K562 (cell line): ENCODE data around the gene TMPRSS9. TPM values are rescaled to one million over a fixed set of nuclear protein-coding genes. Genes with fewer than 3 reads are reported as not detected.
A peak's percentile ranks its signal among the peaks of the same experiment; 100 is the strongest.

ENCODE experiments used
- ATAC-seq: fragments of 200-7000 bp; cut with Tn5 transposase; 3 replicates; pipeline ENCODE4 v1.9.1; 2020; ENCODE audit warnings: moderate library complexity
- BruUV-seq: library from RNA; stranded (reverse); fragments of 400-500 nt; replicated peaks from 2 replicates; lab custom pipeline; 2021; lab: Mats Ljungman, UMichigan
- CTCF ChIA-PET: fragments of 300-600 bp; formaldehyde crosslinking; extraction: SDS; loops from one replicate; lab custom pipeline; 2021; ENCODE audit warnings: low intra/inter-chr PET ratio; lab: Yijun Ruan, JAX
- POLR2A ChIA-PET: fragments of 300-600, 350-650 bp; sonication (Branson Sonifier 250); formaldehyde crosslinking; extraction: SDS; loops from one replicate; lab custom pipeline; 2021; ENCODE audit warnings: antibody characterized with exemption, inconsistent platforms; lab: Yijun Ruan, JAX
- DNase-seq, 4 experiments: peaks; one replicate each; pipeline versions ENCODE4 v3.0.0 to v3.0.0-alpha.2; 2011 to 2018; ENCODE audit warnings: low spot score in 3 of 4, mixed read lengths in 3 of 4; ENCODE audit errors: extremely low read depth in 1 of 4
- FAIRE-seq: peaks from 2 replicates; lab custom pipeline; 2011; peaks lifted over from hg19 to GRCh38; lab: Jason Lieb, UNC
- H2AFZ ChIP-seq: 2 replicates; pipeline ENCODE4 v1.6.0; 2011; ENCODE audit warnings: low read depth, low read length, control low read depth, inconsistent platforms
- H3K27ac ChIP-seq: fragments of 200-600 bp; 3 replicates; pipeline ENCODE4 v1.8.0; 2011; ENCODE audit warnings: low read depth, mild to moderate bottlenecking, control low read depth, inconsistent platforms, low read length, moderate library complexity, mixed read lengths; ENCODE audit errors: extremely low read depth
- H3K27me3 ChIP-seq, 2 experiments: fragments of 300-600 bp in 1 of 2; 2 replicates in 1 of 2; 3 replicates in 1 of 2; pipeline versions ENCODE4 v1.6.0 to v1.8.0; 2011; ENCODE audit warnings: inconsistent platforms in 2 of 2, low read length in 2 of 2, mild to moderate bottlenecking in 1 of 2, mixed read lengths in 1 of 2, moderate library complexity in 1 of 2; ENCODE audit not compliant: control insufficient read depth in 2 of 2, insufficient read depth in 2 of 2
- H3K36me3 ChIP-seq: fragments of 300-600 bp; 3 replicates; pipeline ENCODE4 v1.8.0; 2011; ENCODE audit warnings: mild to moderate bottlenecking, low read length, inconsistent platforms; ENCODE audit not compliant: control insufficient read depth, insufficient read depth
- H3K4me1 ChIP-seq, 2 experiments: fragments of 200-600 bp in 1 of 2; replicated peaks in 1 of 2; 2 replicates in 1 of 2; 3 replicates in 1 of 2; pipeline versions ENCODE4 v1.5.1 to v1.8.0; 2011; ENCODE audit warnings: inconsistent platforms in 2 of 2, low read length in 2 of 2, mild to moderate bottlenecking in 1 of 2, mixed read lengths in 1 of 2, moderate library complexity in 1 of 2; ENCODE audit not compliant: control insufficient read depth in 2 of 2, insufficient read depth in 2 of 2
- H3K4me2 ChIP-seq: 2 replicates; pipeline ENCODE4 v1.6.1; 2011; ENCODE audit warnings: low read length, control low read depth, inconsistent platforms, mixed read lengths; ENCODE audit not compliant: insufficient read depth
- H3K4me3 ChIP-seq: fragments of 200-600 bp; sonication (generic), shearing (Covaris generic); 2 replicates; pipeline ENCODE4 v1.5.1; 2016; ENCODE audit warnings: control low read depth, inconsistent platforms
- H3K79me2 ChIP-seq: fragments of 200-600 bp; 3 replicates; pipeline ENCODE4 v1.8.0; 2011; ENCODE audit warnings: low read length, inconsistent platforms; ENCODE audit not compliant: control insufficient read depth, insufficient read depth
- H3K9ac ChIP-seq, 2 experiments: 2 replicates each; pipeline versions ENCODE4 v1.6.0 to v1.6.1; 2011; ENCODE audit warnings: low read depth in 2 of 2, low read length in 2 of 2, control low read depth in 1 of 2, inconsistent platforms in 1 of 2, mild to moderate bottlenecking in 1 of 2, mixed read lengths in 1 of 2; ENCODE audit not compliant: insufficient read depth in 1 of 2
- H3K9me1 ChIP-seq: one replicate; pipeline ENCODE4 v1.6.0; 2011; ENCODE audit warnings: inconsistent platforms, mild to moderate bottlenecking, low read length, moderate library complexity; ENCODE audit not compliant: control insufficient read depth, insufficient read depth
- H3K9me3 ChIP-seq: replicated peaks from 2 replicates; pipeline ENCODE4 v1.5.1; 2011; ENCODE audit warnings: low read depth, low read length, inconsistent platforms; ENCODE audit not compliant: control insufficient read depth, insufficient read depth
- H4K20me1 ChIP-seq: replicated peaks from 2 replicates; pipeline ENCODE4 v1.6.1; 2011; ENCODE audit warnings: low read length, inconsistent platforms, mixed read lengths; ENCODE audit not compliant: control insufficient read depth, insufficient read depth
- ARID1B ChIP-seq: fragments of 450-650 bp; IDR thresholded peaks from 2 replicates; pipeline ENCODE4 v1.6.1; 2016; ENCODE audit warnings: antibody characterized with exemption, mild to moderate bottlenecking, inconsistent platforms
- ATF1 ChIP-seq, 2 experiments: fragments of 450-650 bp in 1 of 2; IDR thresholded peaks; 2 replicates each; pipeline ENCODE4 v1.6.1; 2016; ENCODE audit warnings: missing compliant biosample characterization in 1 of 2, missing genetic modification characterization in 1 of 2
- BRF1 ChIP-seq: IDR thresholded peaks from 3 replicates; pipeline ENCODE4 v1.6.1; 2011; ENCODE audit warnings: borderline replicate concordance, mild to moderate bottlenecking; ENCODE audit not compliant: insufficient read length; ENCODE audit errors: extremely low read depth
- CC2D1A ChIP-seq: fragments of 450-650 bp; IDR thresholded peaks from 2 replicates; pipeline ENCODE4 v1.6.1; 2017; ENCODE audit warnings: mild to moderate bottlenecking
- KLF1 ChIP-seq: fragments of 450-650 bp; IDR thresholded peaks from 2 replicates; pipeline ENCODE4 v1.6.1; 2016; ENCODE audit warnings: missing genetic modification characterization, missing compliant biosample characterization
- MAFK ChIP-seq: IDR thresholded peaks from 2 replicates; pipeline ENCODE4 v1.6.1; 2011; ENCODE audit warnings: low read length, improper control_type of control experiment
- RBFOX2 ChIP-seq: fragments of 200-400 bp; formaldehyde crosslinking; IDR thresholded peaks from 2 replicates; pipeline ENCODE4 v1.6.1; 2017; ENCODE audit warnings: low read depth, mild to moderate bottlenecking, low read length, moderate library complexity
- RBM15 ChIP-seq: fragments of 200-400 bp; formaldehyde crosslinking; IDR thresholded peaks from 2 replicates; pipeline ENCODE4 v1.6.1; 2018; ENCODE audit warnings: mild to moderate bottlenecking, low read length, moderate library complexity; ENCODE audit not compliant: insufficient read depth
- SPI1 ChIP-seq: IDR thresholded peaks from 2 replicates; pipeline ENCODE4 v1.6.1; 2011; ENCODE audit warnings: low read depth, low read length, control low read depth, borderline replicate concordance
- whole genome bisulfite sequencing: fragments of 100-300 bp; shearing (Covaris generic); methylation state at CpG from one replicate; pipeline ENCODE4 v1.1.6; 2016; ENCODE audit warnings: low coverage, mixed read lengths; ENCODE audit not compliant: insufficient coverage; ENCODE audit errors: missing lambda C conversion rate; 5-methylcytosine and 5-hydroxymethylcytosine counted together
- in situ Hi-C: fragments of 300-500 bp; cut with MboI; formaldehyde crosslinking; loops from 4 replicates; pipeline ENCODE4 v1.15.0; 2018; ENCODE audit warnings: inconsistent platforms, mixed read lengths
- intact Hi-C: fragments of 100-400 bp; cut with micrococcal nuclease; formaldehyde crosslinking; loops from 2 replicates; pipeline ENCODE4 v1.14.2; 2022
- polyA plus RNA-seq, 8 experiments: library from polyadenylated mRNA; depleted of rRNA in 4 of 8; stranded (reverse) in 5 of 8; unstranded in 3 of 8; fragments of >200 nt; fragmentation: Nextera tagmentation in 2 of 8; fragmentation: Illumina TruSeq in 1 of 8; extraction: Ambion mirVana in 2 of 8; extraction: Trizol in 1 of 8; gene quantifications; 2 replicates each; pipeline versions ENCODE4 v1.2.1 to v1.2.3, GENCODE V29; 2011 to 2014; ENCODE audit warnings: inconsistent platforms in 1 of 8, missing spikeins in 1 of 8
- total RNA-seq, 7 experiments: library from RNA; depleted of rRNA in 6 of 7; stranded (reverse); fragments of >200 nt in 6 of 7; fragmentation: Illumina TruSeq in 2 of 7; extraction: Trizol in 2 of 7; gene quantifications; 2 replicates each; pipeline versions ENCODE4 v1.2.1 to v1.2.3, GENCODE V29; 2011 to 2021; ENCODE audit warnings: low replicate concordance in 1 of 7
- TF ChIP-seq, protein P1 (sequence below): sonication (generic); formaldehyde crosslinking; IDR thresholded peaks from 2 replicates; pipeline ENCODE4 v1.8.0; 2022; ENCODE audit warnings: missing genetic modification reagents, mild to moderate bottlenecking, moderate library complexity, borderline replicate concordance
- TF ChIP-seq, protein P2 (sequence below): fragments of 200-800 bp; sonication (Bioruptor generic); IDR thresholded peaks from 2 replicates; pipeline ENCODE4 v1.6.1; 2017; ENCODE audit warnings: missing genetic modification characterization, missing compliant biosample characterization

The TMPRSS9 gene
- total and polyA plus RNA-seq, 9 of the 15 experiments (the other 6 are each of a cell fraction or from before 2014, with no cell fraction given) = 0.01 to 0.03 TPM; not detected in 7

DNA sequence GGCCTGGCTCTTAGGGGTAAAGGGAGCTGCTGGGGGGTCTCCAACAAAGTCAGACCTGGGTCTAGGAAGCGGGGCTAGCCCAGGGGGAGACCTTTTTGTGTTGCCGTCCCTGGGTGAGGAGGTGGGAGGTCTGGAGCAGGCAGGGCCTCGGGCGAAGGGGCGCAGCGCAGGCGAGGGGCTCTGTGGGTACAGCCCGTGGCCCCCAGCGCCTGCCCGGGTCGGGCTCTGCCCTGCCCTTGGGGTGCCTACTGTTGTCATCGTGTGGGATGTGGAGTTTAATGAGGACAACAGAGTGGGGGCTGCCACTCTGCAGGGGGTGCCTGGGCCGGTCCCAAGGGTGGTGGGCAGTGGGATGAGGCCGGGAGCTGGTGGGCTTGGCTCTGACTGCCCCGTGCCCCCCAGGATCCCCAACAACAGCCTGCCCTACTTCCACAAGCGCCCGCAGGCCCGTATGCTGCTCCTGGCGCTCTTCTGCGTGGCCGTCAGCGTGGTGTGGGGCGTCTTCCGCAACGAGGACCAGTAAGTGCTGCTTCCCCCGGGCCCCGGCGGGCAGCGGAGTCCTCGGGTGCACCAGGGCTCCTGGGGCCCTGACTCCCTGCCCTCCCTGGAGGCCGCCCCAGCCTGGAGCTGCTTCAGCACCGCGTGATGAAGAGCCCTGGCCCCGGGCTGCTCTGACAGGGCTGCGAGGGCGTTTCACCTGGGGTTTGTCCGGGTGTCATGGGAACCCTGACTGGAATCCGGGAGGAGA is 19.4 kb upstream of the TMPRSS9 start:
- Histone ChIP-seq H3K27me3 (no peaks in the 10 kb centered on the region), H4K20me1 (no peaks in the 10 kb centered on the region), H3K79me2 (peaks cover 20% of the 10 kb centered on the region), H3K4me2 (no peak overlapping the region), H3K9me3 (peaks cover 2% of the 10 kb centered on the region), H2AFZ (no peak overlapping the region), H3K4me3 (no peak overlapping the region), H3K4me1 (peaks cover 12 to 79% of the 10 kb centered on the region in 2 experiments; a peak in 4 of 5 replicates), H3K9ac (peak overlapping the region in 1 of 2 experiments; percentile 81; a peak in 2 of 4 replicates), H3K9me1 (no peaks in the 10 kb centered on the region), H3K27ac (no peak overlapping the region), H3K36me3 (peaks cover 44% of the 10 kb centered on the region; the same call in 2 of the 3 replicates)
- TF ChIP-seq RBM15 (no peak), RBFOX2 (peak; percentile 28; the same call in 1 of the 2 replicates)
- POLR2A ChIA-PET = interaction anchor here (0.9 to 1.0 kb wide), 2 partner anchors 22 to 35 kb away, joined by 3 read pairs; no protein-coding TSS in a partner anchor
- in situ Hi-C loops = no loop called here
- FAIRE-seq (no peak), DNase-seq (no peak), ATAC-seq (no peak)
- CTCF ChIA-PET = no interaction called here
- BruUV-seq = no TSS peak
- 97% methylated on average over 19 of the region's 38 CpGs for WGBS
- intact Hi-C loops = no loop called here

GRCh38 chr19:2341244-2341751 is 18.8 kb upstream of the TMPRSS9 start:
- ChIA-PET CTCF (no interaction called here), POLR2A (interaction anchor here (0.9 to 1.0 kb wide), 2 partner anchors 23 to 36 kb away, joined by 3 read pairs; no protein-coding TSS in a partner anchor)
- H3K9me3 ChIP-seq = 0 out of 2 replicates have a peak, but pooled peaks cover 2% of the 10 kb centered on the region
- no peaks in the 10 kb centered on the region for H4K20me1 ChIP-seq
- peaks cover 18 to 85% of the 10 kb centered on the region in 2 experiments; a peak in 4 of 5 replicates for H3K4me1 ChIP-seq
- H3K36me3 ChIP-seq = peaks cover 38% of the 10 kb centered on the region; the same call in 2 of the 3 replicates
- no peak overlapping the region for H3K4me3 ChIP-seq
- WGBS = 51% methylated on average over 21 of the region's 24 CpGs
- no TSS peak for BruUV-seq
- H3K9ac ChIP-seq = peak overlapping the region in 1 of 2 experiments; percentile 81; a peak in 2 of 4 replicates
- intact Hi-C loops (no loop called here), in situ Hi-C loops (no loop called here)
- FAIRE-seq (peak; percentile 78), DNase-seq (peak; percentile 47 to 53 (median 48)), ATAC-seq (peak; percentile 50)
- H2AFZ ChIP-seq = no peak overlapping the region
- peaks cover 14% of the 10 kb centered on the region for H3K79me2 ChIP-seq
- H3K27ac ChIP-seq = no peak overlapping the region
- H3K27me3 ChIP-seq = no peaks in the 10 kb centered on the region
- no peak overlapping the region for H3K4me2 ChIP-seq
- no peaks in the 10 kb centered on the region for H3K9me1 ChIP-seq
- TF ChIP-seq MAFK (no peak), KLF1 (tag) (no peak), SPI1 (peak; percentile 76), CC2D1A (no peak), BRF1 (no peak), ATF1 (CRISPR knock-in tag; IDR thresholded peaks at IDR 0.05) (no peak), ATF1 (tag; IDR thresholded peaks at IDR 0.05) (no peak), ARID1B (0 out of 2 replicates have a peak, but pooled peaks have one; percentile 24)
- TF ChIP-seq, protein P1, sequence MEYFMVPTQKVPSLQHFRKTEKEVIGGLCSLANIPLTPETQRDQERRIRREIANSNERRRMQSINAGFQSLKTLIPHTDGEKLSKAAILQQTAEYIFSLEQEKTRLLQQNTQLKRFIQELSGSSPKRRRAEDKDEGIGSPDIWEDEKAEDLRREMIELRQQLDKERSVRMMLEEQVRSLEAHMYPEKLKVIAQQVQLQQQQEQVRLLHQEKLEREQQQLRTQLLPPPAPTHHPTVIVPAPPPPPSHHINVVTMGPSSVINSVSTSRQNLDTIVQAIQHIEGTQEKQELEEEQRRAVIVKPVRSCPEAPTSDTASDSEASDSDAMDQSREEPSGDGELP (CRISPR knock-in tag) = peak; percentile 40; the same call in 1 of the 2 replicates
- TF ChIP-seq, protein P2, sequence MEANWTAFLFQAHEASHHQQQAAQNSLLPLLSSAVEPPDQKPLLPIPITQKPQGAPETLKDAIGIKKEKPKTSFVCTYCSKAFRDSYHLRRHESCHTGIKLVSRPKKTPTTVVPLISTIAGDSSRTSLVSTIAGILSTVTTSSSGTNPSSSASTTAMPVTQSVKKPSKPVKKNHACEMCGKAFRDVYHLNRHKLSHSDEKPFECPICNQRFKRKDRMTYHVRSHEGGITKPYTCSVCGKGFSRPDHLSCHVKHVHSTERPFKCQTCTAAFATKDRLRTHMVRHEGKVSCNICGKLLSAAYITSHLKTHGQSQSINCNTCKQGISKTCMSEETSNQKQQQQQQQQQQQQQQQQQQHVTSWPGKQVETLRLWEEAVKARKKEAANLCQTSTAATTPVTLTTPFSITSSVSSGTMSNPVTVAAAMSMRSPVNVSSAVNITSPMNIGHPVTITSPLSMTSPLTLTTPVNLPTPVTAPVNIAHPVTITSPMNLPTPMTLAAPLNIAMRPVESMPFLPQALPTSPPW = peak; percentile 71
